ENCODE measurements around the gene HYOU1.
"Not testable (repeated sequence)": the region's sequence is repeated elsewhere in the genome, so short reads cannot be mapped to it uniquely, and the experiment has no call there.

The HYOU1 gene

GRCh38 chr11:119062779-119063178, 5.8 kb upstream of the HYOU1 start:
- DNase-seq (ENCODE audit: low spot score), result no peak
- no peak for TF ChIP-seq CTCF (IDR thresholded peaks at IDR 0.05; ENCODE audit: extremely low read depth, missing control alignments)

DNA sequence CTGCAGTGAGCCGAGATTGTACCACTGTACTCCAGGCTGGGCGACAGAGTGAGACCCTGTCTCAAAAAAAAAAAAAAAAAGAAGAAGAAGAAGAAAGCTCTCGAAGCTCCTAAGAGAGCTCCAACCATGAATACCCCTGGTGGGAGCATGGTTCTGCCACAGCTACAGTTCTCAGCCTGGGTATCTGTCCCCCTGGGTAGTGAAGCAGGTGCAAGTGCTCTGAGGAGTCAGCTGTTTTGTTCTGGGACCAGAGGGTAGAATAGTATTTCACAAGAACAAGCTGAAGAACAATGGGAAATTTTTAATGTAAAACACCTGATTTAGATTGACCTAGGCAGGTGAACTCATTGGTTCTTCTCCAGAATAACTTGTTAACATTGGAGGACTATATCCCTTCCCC, 4.3 kb upstream of the HYOU1 start:
- DNase-seq (ENCODE audit: low spot score), result no peak
- TF ChIP-seq CTCF (IDR thresholded peaks at IDR 0.05; ENCODE audit: extremely low read depth, missing control alignments), result no peak

DNA sequence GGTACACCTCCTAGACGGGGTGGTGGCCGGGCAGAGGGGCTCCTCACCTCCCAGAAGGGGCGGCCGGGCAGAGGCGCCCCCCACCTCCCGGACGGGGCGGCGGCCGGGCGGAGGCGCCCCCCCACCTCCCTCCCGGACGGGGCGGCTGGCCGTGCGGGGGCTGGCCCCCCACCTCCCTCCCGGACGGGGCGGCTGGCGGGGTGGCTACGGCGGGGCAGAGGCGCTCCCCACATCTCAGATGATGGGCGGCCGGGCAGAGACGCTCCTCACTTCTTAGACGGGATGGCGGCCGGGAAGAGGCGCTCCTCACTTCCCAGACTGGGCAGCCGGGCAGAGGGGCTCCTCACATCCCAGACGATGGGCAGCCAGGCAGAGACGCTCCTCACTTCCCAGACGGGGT, 2.1 kb upstream of the HYOU1 start:
- not testable (repeated sequence) for DNase-seq (ENCODE audit: low spot score)

- DNase-seq (ENCODE audit: low spot score), result peak; percentile 47
- TF ChIP-seq CTCF (IDR thresholded peaks at IDR 0.05; ENCODE audit: extremely low read depth, missing control alignments), result no peak
Measured at GRCh38 chr11:119056421-119056999, 495 bp downstream of the HYOU1 start.

- DNase-seq (ENCODE audit: low spot score), result no peak
Measured at GRCh38 chr11:119055901-119056300, 1.1 kb downstream of the HYOU1 start.

DNA sequence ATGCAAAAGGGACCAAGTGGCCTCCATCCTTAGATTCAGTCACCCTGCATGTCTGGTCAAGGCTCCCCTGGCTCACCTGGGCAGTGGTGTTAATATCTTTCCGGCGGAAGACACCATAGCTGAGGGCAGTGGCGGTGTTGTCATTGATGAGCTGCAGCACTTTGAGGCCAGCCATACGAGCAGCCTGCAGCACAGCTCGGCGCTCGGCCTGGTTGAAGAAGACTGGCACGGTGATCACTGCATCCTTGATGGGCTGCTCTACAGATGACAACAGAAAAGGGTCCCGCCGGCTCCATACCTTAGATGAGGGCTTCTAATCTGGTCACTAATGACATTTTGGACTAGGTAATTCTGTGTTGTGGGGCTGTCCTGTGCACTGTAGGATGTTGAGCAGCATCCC, 2.6 kb downstream of the HYOU1 start:
- no peak for DNase-seq (ENCODE audit: low spot score)
- TF ChIP-seq CTCF (IDR thresholded peaks at IDR 0.05; ENCODE audit: extremely low read depth, missing control alignments), result no peak

More at GRCh38 chr11:119055901-119056300, 1.1 kb downstream of the HYOU1 start:
- no peak for TF ChIP-seq CTCF (IDR thresholded peaks at IDR 0.05; ENCODE audit: extremely low read depth, missing control alignments)

DNA sequence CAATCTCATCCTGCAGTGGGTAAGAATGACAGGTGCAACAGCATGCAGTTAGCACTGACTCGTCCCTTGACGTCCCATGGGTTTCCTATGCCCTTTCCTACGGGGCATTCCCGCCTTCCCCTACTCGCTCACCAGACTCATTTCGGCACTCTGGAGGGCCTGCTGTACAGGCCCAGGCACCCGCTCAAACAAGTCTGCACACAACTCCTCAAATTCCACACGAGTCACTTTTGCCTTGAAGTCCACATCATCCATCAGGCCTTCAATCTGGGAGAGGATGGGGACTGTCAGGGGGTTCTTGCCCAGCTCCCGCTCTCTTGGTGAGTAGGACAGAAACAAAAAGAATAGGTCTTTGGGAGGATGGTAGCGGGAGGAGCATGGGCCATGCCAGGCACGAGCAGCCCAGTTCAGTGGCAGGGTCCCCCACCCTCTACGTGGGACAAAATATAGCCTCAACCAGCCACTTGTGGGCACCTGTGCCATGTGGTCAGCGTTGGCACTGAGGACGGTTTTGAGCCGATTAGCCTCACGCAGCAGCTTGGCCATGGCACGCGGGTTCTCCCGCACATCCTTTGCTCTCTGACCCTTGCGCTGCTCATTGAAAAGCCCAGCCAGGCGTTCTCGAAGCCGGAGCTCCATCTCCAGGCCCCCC, 4.7 kb downstream of the HYOU1 start:
- TF ChIP-seq CTCF (IDR thresholded peaks at IDR 0.05; ENCODE audit: extremely low read depth, missing control alignments), result no peak
- DNase-seq (ENCODE audit: low spot score), result no peak

Measured in GM20000 (cell line).